Hepatocyte (in vitro differentiated cells): ENCODE data around the gene CCNK. TPM values are rescaled to one million over a fixed set of nuclear protein-coding genes. Genes with fewer than 3 reads are reported as not detected.

Experiments
- DNase-seq: peaks from one replicate; pipeline ENCODE4 v3.0.0-alpha.2; 2016; ENCODE audit warnings: low spot score
- H2AFZ ChIP-seq: fragments of 200-600 bp; sonication (generic); 2 replicates; pipeline ENCODE4 v1.6.0; 2016; ENCODE audit warnings: antibody characterized with exemption, mild to moderate bottlenecking
- H3K27ac ChIP-seq: fragments of 200-600 bp; sonication (generic); 2 replicates; pipeline ENCODE4 v1.5.1; 2016; ENCODE audit warnings: mild to moderate bottlenecking
- H3K27me3 ChIP-seq: fragments of 200-600 bp; sonication (generic); 2 replicates; pipeline ENCODE4 v1.6.1; 2016
- H3K36me3 ChIP-seq: fragments of 200-600 bp; sonication (generic); replicated peaks from 2 replicates; pipeline ENCODE4 v1.5.1; 2016; ENCODE audit warnings: low read depth; ENCODE audit not compliant: insufficient read depth
- H3K4me1 ChIP-seq: fragments of 200-600 bp; sonication (generic); 2 replicates; pipeline ENCODE4 v1.5.1; 2016; ENCODE audit warnings: mild to moderate bottlenecking, moderate library complexity; ENCODE audit not compliant: insufficient read depth
- H3K4me2 ChIP-seq: fragments of 200-600 bp; sonication (generic); 2 replicates; pipeline ENCODE4 v1.6.0; 2016
- H3K4me3 ChIP-seq: fragments of 200-600 bp; sonication (generic); 2 replicates; pipeline ENCODE4 v1.5.1; 2016; ENCODE audit warnings: mild to moderate bottlenecking
- H3K79me2 ChIP-seq: fragments of 200-600 bp; sonication (generic); 2 replicates; pipeline ENCODE4 v1.6.0; 2017; ENCODE audit warnings: mild to moderate bottlenecking
- H3K9me2 ChIP-seq: fragments of 200-600 bp; sonication (generic); replicated peaks from 2 replicates; pipeline ENCODE4 v1.6.0; 2017; ENCODE audit warnings: mild to moderate bottlenecking; ENCODE audit not compliant: insufficient read depth
- H3K9me3 ChIP-seq: fragments of 200-600 bp; sonication (generic); 2 replicates; pipeline ENCODE4 v1.5.1; 2016; ENCODE audit warnings: low read depth, mild to moderate bottlenecking
- H4K20me1 ChIP-seq: fragments of 200-600 bp; sonication (generic); 2 replicates; pipeline ENCODE4 v1.6.0; 2016; ENCODE audit warnings: mild to moderate bottlenecking; ENCODE audit not compliant: insufficient read depth, poor library complexity, severe bottlenecking
- EZH2 ChIP-seq: fragments of 200-600 bp; sonication (generic); IDR thresholded peaks from 2 replicates; pipeline ENCODE4 v1.6.1; 2016; ENCODE audit warnings: antibody characterized with exemption, mild to moderate bottlenecking, borderline replicate concordance
- EZH2phosphoT487 ChIP-seq: fragments of 200-600 bp; sonication (generic); IDR thresholded peaks from one replicate; pipeline ENCODE4 v1.6.1; 2018; ENCODE audit warnings: antibody characterized with exemption, mild to moderate bottlenecking, low read depth, moderate library complexity; ENCODE audit not compliant: unreplicated experiment, severe bottlenecking
- WGBS: methylation state at CpG from one replicate; pipeline ENCODE4 v1.1.6; 2016; ENCODE audit warnings: low lambda C conversion rate; ENCODE audit errors: missing lambda C conversion rate; 5-methylcytosine and 5-hydroxymethylcytosine counted together
- polyA plus RNA-seq: library from polyadenylated mRNA; unstranded; fragments of >200 nt; fragmentation: Nextera tagmentation; extraction: Ambion mirVana; gene quantifications from 2 replicates; pipeline ENCODE4 v1.2.1, GENCODE V29; 2016
- total RNA-seq: library from RNA; depleted of rRNA; stranded (reverse); fragments of >200 nt; gene quantifications from 2 replicates; pipeline ENCODE4 v1.2.3, GENCODE V29; 2014
- TF ChIP-seq, protein P1 (sequence below): fragments of 200-600 bp; sonication (generic); IDR thresholded peaks from 2 replicates; pipeline ENCODE4 v1.5.1; 2016; ENCODE audit warnings: antibody characterized with exemption, mild to moderate bottlenecking; ENCODE audit not compliant: poor library complexity

The CCNK gene
- total and polyA plus RNA-seq, 2 experiments from 2014 or later, result 11.1 to 15.6 TPM

DNA sequence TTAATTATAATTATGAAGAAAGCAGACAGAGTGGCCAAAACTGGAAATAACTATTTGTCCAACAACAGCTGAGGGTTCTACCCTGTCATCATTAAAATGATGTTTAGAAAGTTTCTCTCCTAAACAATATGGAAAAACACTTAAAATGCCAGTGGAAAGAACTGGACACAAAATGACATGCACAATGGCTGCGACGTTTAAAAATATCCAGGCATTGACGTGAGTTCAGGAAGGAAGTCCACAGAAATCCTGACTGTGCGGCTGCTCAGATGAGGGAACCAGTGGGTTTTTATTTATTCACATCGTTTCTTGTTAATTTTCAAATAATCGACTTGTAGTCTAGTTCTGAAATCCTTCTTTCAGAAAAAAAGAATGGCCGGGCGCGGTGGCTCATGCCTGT is 58.3 kb downstream of the CCNK start:
- Histone ChIP-seq H3K4me2 (no peak overlapping the region), H3K9me2 (no peaks in the 10 kb centered on the region), H3K36me3 (no peaks in the 10 kb centered on the region), H2AFZ (no peak overlapping the region), H4K20me1 (peaks cover 26% of the 10 kb centered on the region), H3K27me3 (no peaks in the 10 kb centered on the region), H3K27ac (no peak overlapping the region), H3K79me2 (peaks cover 98% of the 10 kb centered on the region), H3K9me3 (no peaks in the 10 kb centered on the region), H3K4me1 (peaks cover 36% of the 10 kb centered on the region), H3K4me3 (no peak overlapping the region)
- TF ChIP-seq, protein P1, sequence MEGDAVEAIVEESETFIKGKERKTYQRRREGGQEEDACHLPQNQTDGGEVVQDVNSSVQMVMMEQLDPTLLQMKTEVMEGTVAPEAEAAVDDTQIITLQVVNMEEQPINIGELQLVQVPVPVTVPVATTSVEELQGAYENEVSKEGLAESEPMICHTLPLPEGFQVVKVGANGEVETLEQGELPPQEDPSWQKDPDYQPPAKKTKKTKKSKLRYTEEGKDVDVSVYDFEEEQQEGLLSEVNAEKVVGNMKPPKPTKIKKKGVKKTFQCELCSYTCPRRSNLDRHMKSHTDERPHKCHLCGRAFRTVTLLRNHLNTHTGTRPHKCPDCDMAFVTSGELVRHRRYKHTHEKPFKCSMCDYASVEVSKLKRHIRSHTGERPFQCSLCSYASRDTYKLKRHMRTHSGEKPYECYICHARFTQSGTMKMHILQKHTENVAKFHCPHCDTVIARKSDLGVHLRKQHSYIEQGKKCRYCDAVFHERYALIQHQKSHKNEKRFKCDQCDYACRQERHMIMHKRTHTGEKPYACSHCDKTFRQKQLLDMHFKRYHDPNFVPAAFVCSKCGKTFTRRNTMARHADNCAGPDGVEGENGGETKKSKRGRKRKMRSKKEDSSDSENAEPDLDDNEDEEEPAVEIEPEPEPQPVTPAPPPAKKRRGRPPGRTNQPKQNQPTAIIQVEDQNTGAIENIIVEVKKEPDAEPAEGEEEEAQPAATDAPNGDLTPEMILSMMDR, result no peak
- TF ChIP-seq EZH2phosphoT487 (no peak), EZH2 (no peak)
- no peak for DNase-seq
- 90% methylated on average over 9 of the region's 9 CpGs for WGBS

DNA sequence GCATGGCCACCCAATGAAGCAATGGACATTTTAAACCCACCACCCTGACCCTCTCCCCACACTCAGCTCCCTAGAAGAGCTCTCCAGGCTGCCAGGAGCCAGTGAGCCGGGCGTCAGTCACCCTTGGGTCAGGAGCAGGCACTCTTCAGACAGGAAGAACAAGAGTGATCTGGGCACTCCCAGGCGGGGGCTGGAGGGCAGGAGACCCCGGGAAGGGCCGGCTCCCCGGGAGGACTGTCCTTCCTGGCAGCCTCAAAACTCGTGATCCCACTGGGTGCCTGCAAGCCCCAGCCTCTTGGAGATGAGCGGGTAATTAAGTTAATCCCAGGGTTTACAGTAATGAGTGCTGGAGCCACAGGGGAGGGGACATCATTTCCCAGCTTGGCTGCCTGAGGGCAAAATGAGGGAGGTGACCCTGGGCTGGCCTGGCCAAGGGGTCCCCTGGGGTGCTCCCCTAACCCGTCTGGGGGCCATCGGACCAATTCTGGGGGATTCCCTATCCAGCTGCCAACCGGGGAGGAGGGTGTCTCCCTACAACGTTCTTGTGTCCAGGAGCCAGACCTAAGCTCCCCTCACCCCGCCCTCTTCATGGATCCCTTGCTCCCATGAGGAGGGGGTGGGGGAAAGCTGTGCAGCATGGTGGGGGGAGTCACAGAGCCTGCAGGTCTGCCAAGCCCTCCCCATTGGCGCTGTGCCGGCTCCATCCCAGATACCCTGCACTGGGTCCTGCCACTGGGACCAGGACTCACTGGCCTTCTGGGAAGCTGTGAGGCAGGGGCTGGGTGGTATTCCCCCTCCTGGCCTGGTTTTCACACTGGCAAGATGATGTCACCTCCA is 59.2 kb downstream of the CCNK start:
- H3K27me3 ChIP-seq, result no peaks in the 10 kb centered on the region
- no peak overlapping the region for H3K4me3 ChIP-seq
- no peak overlapping the region for H3K4me2 ChIP-seq
- H3K9me3 ChIP-seq, result no peaks in the 10 kb centered on the region
- H3K27ac ChIP-seq, result no peak overlapping the region
- DNase-seq, result no peak
- H3K36me3 ChIP-seq, result no peaks in the 10 kb centered on the region
- no peak overlapping the region for H2AFZ ChIP-seq
- 52% methylated on average over 15 of the region's 15 CpGs for WGBS
- H3K79me2 ChIP-seq, result peaks cover 98% of the 10 kb centered on the region
- no peaks in the 10 kb centered on the region for H3K9me2 ChIP-seq
- no peak for TF ChIP-seq EZH2phosphoT487
- TF ChIP-seq, protein P1, result no peak
- H3K4me1 ChIP-seq, result peaks cover 36% of the 10 kb centered on the region
- peaks cover 33% of the 10 kb centered on the region for H4K20me1 ChIP-seq

DNA sequence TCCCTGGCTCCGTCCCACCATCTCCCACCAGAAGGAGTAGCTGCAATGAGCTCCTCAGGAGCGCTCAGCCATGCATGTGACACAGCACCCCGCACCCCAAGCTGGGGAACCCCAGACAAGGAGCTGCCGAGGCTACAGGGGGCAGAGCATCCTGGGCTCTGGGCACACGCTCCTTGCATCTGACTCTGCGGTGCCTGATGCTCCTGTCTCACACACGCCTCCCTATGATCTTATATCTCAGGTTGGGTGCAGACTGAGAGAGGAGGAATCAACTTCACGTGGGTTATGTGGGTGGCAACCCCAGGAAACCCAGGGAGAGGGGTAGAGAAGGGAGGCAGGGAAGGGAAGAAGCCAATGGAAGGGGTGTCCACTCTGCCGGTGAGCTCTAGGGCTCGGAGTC is 60.0 kb downstream of the CCNK start:
- TF ChIP-seq, protein P1, result no peak
- no peak for TF ChIP-seq EZH2phosphoT487
- Histone ChIP-seq H3K9me2 (no peaks in the 10 kb centered on the region), H3K4me1 (peaks cover 38% of the 10 kb centered on the region), H2AFZ (no peak overlapping the region), H3K9me3 (no peaks in the 10 kb centered on the region), H3K27ac (no peak overlapping the region), H4K20me1 (peaks cover 40% of the 10 kb centered on the region), H3K79me2 (peaks cover 98% of the 10 kb centered on the region), H3K36me3 (no peaks in the 10 kb centered on the region), H3K4me2 (no peak overlapping the region), H3K27me3 (no peaks in the 10 kb centered on the region), H3K4me3 (no peak overlapping the region)
- no peak for DNase-seq
- WGBS, result 94% methylated on average over 10 of the region's 10 CpGs
